MCF 10A (cell line): Measurements from ENCODE around the gene DEXI. TPM values are rescaled to one million over a fixed set of nuclear protein-coding genes. Genes with fewer than 3 reads are reported as not detected.

ENCODE experiments used
- BruUV-seq: library from RNA; stranded (reverse); fragments of 400-500 nt; replicated peaks from 2 replicates; lab custom pipeline; 2021; lab: Mats Ljungman, UMichigan
- CTCF ChIA-PET: fragments of 300-600 bp; sonication (Branson Sonifier 250); formaldehyde crosslinking; extraction: SDS; loops from one replicate; lab custom pipeline; 2021; ENCODE audit warnings: antibody characterized with exemption, inconsistent platforms; lab: Yijun Ruan, JAX
- POLR2A ChIA-PET: fragments of 300-600, 350-650 bp; sonication (Branson Sonifier 250); formaldehyde crosslinking; extraction: SDS; loops from one replicate; lab custom pipeline; 2020; ENCODE audit warnings: antibody characterized with exemption, inconsistent platforms; lab: Yijun Ruan, JAX
- DNase-seq: peaks from one replicate; pipeline ENCODE4 v3.0.0-alpha.2; 2018; ENCODE audit not compliant: unreplicated experiment
- H3K27ac Mint-ChIP-seq: one replicate; pipeline ENCODE4 v1.8.0; 2022; ENCODE audit warnings: mild to moderate bottlenecking, low read depth, mixed read lengths; ENCODE audit not compliant: unreplicated experiment
- H3K27me3 Mint-ChIP-seq: one replicate; pipeline ENCODE4 v1.8.0; 2022; ENCODE audit warnings: mixed read lengths; ENCODE audit not compliant: insufficient read depth, unreplicated experiment
- H3K36me3 Mint-ChIP-seq: one replicate; pipeline ENCODE4 v1.8.0; 2022; ENCODE audit warnings: mild to moderate bottlenecking, moderate library complexity, mixed read lengths; ENCODE audit not compliant: insufficient read depth, unreplicated experiment
- H3K4me1 Mint-ChIP-seq: one replicate; pipeline ENCODE4 v1.8.0; 2022; ENCODE audit warnings: mixed read lengths; ENCODE audit not compliant: insufficient read depth, unreplicated experiment
- H3K4me3 Mint-ChIP-seq: one replicate; pipeline ENCODE4 v1.8.0; 2022; ENCODE audit warnings: mild to moderate bottlenecking, moderate library complexity, mixed read lengths; ENCODE audit not compliant: unreplicated experiment
- H3K9me3 Mint-ChIP-seq: one replicate; pipeline ENCODE4 v1.8.0; 2022; ENCODE audit warnings: mixed read lengths; ENCODE audit not compliant: unreplicated experiment
- intact Hi-C: fragments of 100-400 bp; cut with micrococcal nuclease; formaldehyde crosslinking; loops from 2 replicates; pipeline ENCODE4 v1.14.1; 2022
- total RNA-seq: library from RNA; stranded (reverse); gene quantifications from 2 replicates; pipeline ENCODE4 v1.2.3, GENCODE V29; 2022
- TF ChIP-seq, protein P1 (sequence below): fragments of 200-600 bp; IDR thresholded peaks from one replicate; pipeline ENCODE4 v1.8.0; 2022; ENCODE audit warnings: antibody characterized with exemption, mild to moderate bottlenecking; ENCODE audit not compliant: unreplicated experiment

Gene DEXI
- total RNA-seq, 1 experiment from 2014 or later, result 24.1 TPM

DNA sequence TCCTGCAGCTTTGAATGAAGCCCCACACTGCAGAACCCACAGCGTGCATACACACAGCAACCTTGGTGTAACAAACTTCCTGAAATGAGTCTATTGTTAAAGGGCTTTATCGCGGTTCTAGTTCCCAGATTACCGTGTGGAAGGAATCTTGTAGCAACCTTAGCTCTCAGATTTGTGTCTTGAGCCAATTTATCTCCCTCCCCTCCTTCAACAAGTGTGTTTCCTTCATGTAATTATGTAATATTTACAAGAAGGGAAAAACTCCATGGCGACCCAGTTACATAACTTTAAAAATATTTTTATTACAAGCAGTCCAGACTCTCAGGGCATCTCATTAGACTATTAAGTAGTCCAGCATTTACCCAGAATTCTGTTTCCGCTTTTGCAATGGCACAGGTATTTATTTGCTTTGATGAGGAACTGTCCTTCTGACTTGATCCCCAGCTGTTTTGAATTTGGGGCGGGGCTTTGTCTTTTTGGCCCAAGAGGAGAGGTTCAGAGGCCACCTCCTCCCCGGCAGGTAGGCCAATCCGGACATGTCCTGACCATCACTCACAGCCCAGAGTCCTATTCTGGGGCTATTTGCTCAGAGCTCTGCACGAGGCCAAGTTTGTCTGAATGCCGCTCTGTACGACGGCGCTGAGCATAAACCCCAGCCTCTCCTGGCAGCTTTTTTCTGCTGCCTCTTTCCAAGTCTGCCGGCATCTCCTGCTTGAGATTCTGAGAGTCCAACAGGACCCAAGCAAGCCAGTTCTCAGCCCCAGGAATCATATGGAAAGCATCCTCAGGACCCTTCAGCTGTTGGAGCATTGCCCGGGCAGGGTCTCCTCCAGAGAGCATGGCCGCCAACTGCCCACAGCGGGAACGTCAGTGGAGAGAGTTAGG is 37.7 kb upstream of the DEXI start:
- TF ChIP-seq, protein P1, sequence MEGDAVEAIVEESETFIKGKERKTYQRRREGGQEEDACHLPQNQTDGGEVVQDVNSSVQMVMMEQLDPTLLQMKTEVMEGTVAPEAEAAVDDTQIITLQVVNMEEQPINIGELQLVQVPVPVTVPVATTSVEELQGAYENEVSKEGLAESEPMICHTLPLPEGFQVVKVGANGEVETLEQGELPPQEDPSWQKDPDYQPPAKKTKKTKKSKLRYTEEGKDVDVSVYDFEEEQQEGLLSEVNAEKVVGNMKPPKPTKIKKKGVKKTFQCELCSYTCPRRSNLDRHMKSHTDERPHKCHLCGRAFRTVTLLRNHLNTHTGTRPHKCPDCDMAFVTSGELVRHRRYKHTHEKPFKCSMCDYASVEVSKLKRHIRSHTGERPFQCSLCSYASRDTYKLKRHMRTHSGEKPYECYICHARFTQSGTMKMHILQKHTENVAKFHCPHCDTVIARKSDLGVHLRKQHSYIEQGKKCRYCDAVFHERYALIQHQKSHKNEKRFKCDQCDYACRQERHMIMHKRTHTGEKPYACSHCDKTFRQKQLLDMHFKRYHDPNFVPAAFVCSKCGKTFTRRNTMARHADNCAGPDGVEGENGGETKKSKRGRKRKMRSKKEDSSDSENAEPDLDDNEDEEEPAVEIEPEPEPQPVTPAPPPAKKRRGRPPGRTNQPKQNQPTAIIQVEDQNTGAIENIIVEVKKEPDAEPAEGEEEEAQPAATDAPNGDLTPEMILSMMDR, result no peak
- DNase-seq, result no peak
- H3K4me3 Mint-ChIP-seq, result no peak overlapping the region
- intact Hi-C loops, result loop anchor here (10.0 kb wide), 1 partner anchor 735 kb away; no protein-coding TSS in a partner anchor
- ChIA-PET CTCF (interaction anchor here (0.6 to 2.1 kb wide), 11 partner anchors 9 to 283 kb away, joined by 3 to 15 read pairs (median 4); no protein-coding TSS in a partner anchor), POLR2A (interaction anchor here (0.7 to 1.6 kb wide), 2 partner anchors 13 to 275 kb away, joined by 3 to 4 read pairs; no protein-coding TSS in a partner anchor)
- H3K27me3 Mint-ChIP-seq, result no peaks in the 10 kb centered on the region
- H3K4me1 Mint-ChIP-seq, result no peaks in the 10 kb centered on the region
- H3K27ac Mint-ChIP-seq, result no peak overlapping the region
- H3K9me3 Mint-ChIP-seq, result no peaks in the 10 kb centered on the region
- no TSS peak for BruUV-seq
- peaks cover 27% of the 10 kb centered on the region for H3K36me3 Mint-ChIP-seq

DNA sequence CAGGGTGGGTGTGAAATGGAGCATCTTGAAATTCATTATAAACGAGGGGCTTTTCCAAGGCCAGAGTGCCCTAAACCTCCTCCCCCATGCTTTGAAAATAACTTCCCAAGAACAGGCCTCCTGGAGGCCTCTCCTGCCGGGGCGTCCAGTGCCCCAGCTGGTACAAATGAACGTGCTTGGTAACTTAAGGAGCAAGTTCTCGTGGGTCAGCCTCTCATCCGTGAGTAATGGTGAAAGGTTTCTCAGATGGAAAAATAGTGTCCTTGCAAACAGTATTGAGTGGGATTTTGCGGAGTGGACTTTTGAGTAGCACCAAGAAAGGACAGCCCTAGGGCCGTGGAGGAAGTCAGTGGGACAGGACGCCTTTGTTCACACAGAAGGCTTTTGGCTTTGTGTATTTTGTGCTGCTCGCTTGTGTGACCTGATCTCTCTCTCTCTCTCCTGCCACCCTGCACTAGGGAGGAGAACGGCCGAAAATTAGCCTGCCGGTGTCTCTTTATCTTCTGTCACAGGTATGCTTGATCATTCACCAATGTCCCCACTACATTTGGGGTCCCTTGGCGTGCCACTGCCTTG is 36.7 kb upstream of the DEXI start:
- H3K27me3 Mint-ChIP-seq, result no peaks in the 10 kb centered on the region
- POLR2A ChIA-PET, result no interaction called here
- H3K27ac Mint-ChIP-seq, result no peak overlapping the region
- CTCF ChIA-PET, result interaction anchor here (0.5 to 2.1 kb wide), 3 partner anchors 8 to 25 kb away, joined by 3 to 15 read pairs (median 4); no protein-coding TSS in a partner anchor
- no peak for DNase-seq
- TF ChIP-seq, protein P1, result no peak
- intact Hi-C loops, result loop anchor here (10.0 kb wide), 1 partner anchor 736 kb away; no protein-coding TSS in a partner anchor
- H3K4me3 Mint-ChIP-seq, result no peak overlapping the region
- peaks cover 34% of the 10 kb centered on the region for H3K36me3 Mint-ChIP-seq
- no peaks in the 10 kb centered on the region for H3K4me1 Mint-ChIP-seq
- no peaks in the 10 kb centered on the region for H3K9me3 Mint-ChIP-seq
- BruUV-seq, result no TSS peak

DNA sequence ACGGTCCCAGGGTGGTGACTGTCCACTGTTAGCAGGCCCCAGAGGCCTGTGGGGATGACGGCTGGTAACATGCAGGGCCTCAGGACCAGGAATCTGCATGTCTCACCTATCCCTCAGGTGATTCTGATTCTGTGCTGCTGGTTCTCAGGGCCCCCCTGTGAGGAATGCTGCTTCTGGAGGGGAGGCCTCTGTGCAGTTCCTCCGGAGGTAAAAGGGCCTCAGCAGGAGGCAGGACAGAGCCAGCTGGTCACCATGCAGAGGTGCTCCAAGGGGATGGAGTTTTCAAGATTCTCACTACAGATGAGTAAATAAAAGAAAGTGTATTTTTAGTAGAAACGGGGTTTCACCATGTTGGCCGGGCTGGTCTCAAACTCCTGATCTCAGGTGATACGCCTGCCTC is 35.9 kb upstream of the DEXI start:
- CTCF ChIA-PET, result interaction anchor here (21.5 kb wide), 1 partner anchor 280 kb away, joined by 342 read pairs; the partner anchor contains the start of gene SOCS1
- Mint-ChIP-seq H3K9me3 (no peaks in the 10 kb centered on the region), H3K4me1 (no peaks in the 10 kb centered on the region), H3K36me3 (peaks cover 37% of the 10 kb centered on the region), H3K27me3 (no peaks in the 10 kb centered on the region), H3K27ac (peak overlapping the region; percentile 49), H3K4me3 (no peak overlapping the region)
- POLR2A ChIA-PET, result no interaction called here
- intact Hi-C loops, result loop anchor here (10.0 kb wide), 1 partner anchor 737 kb away; no protein-coding TSS in a partner anchor
- BruUV-seq, result no TSS peak
- DNase-seq, result no peak
- TF ChIP-seq, protein P1, result no peak

DNA sequence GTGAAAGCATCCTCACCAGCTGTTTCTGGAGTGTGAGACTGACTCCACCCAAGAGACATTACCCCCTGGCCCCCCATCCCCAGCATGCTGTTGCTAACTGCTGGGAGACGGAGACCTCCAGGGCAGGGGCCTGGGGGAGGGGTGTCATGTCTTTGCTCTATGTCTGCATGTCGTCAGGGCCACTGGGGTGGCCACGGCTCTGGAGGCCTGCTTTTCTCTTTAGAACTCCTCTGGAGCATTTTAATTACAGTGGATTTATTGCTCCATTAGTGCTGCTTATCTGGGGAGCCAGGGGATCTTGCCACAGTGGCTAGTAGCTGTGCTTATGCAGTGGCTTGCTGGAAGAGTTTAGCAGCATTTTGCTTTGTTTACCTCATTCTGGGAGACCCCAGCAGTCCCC is 34.4 kb upstream of the DEXI start:
- Mint-ChIP-seq H3K27me3 (no peaks in the 10 kb centered on the region), H3K4me1 (peaks cover 5% of the 10 kb centered on the region), H3K4me3 (no peak overlapping the region), H3K27ac (no peak overlapping the region), H3K9me3 (no peaks in the 10 kb centered on the region), H3K36me3 (peaks cover 40% of the 10 kb centered on the region)
- TF ChIP-seq, protein P1, result no peak
- no TSS peak for BruUV-seq
- DNase-seq, result no peak
- ChIA-PET CTCF (interaction anchor here (0.7 to 21.5 kb wide), 4 partner anchors 12 to 419 kb away, joined by 3 to 342 read pairs (median 4); partner anchors contain the start of gene SOCS1), POLR2A (no interaction called here)
- intact Hi-C loops, result loop anchor here (10.0 kb wide), 1 partner anchor 738 kb away; no protein-coding TSS in a partner anchor
